ENCODE measurements around the gene ATP6V0E1. TPM values are rescaled to one million over a fixed set of nuclear protein-coding genes. Genes with fewer than 3 reads are reported as not detected.

The ATP6V0E1 gene
- total RNA-seq, 4 donors from 2014 or later, result 174 to 267 (median 238) TPM

DNA sequence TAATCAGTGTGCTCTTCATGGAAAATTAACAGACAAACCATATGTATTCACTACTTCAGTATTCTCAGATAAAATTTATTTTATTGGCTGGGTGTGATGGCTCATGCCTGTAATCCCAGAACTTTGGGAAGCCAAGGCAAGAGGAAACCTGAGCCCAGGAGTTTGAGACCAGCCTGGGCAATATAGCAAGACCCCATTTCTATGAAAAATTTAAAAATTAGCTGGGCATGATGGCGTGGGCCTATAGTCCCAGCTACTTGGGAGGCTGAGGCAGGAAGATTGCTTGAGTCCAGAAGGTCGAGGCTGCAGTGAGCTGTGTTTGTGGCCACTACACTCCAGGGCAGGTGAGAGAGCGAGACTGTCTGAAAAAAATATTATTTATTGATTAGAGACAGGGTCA is 49.2 kb downstream of the ATP6V0E1 start:
- ATAC-seq (ENCODE audit: low FRiP score) (no peak), DNase-seq (ENCODE audit: low spot score) (no peak)
- TF ChIP-seq, protein P1, sequence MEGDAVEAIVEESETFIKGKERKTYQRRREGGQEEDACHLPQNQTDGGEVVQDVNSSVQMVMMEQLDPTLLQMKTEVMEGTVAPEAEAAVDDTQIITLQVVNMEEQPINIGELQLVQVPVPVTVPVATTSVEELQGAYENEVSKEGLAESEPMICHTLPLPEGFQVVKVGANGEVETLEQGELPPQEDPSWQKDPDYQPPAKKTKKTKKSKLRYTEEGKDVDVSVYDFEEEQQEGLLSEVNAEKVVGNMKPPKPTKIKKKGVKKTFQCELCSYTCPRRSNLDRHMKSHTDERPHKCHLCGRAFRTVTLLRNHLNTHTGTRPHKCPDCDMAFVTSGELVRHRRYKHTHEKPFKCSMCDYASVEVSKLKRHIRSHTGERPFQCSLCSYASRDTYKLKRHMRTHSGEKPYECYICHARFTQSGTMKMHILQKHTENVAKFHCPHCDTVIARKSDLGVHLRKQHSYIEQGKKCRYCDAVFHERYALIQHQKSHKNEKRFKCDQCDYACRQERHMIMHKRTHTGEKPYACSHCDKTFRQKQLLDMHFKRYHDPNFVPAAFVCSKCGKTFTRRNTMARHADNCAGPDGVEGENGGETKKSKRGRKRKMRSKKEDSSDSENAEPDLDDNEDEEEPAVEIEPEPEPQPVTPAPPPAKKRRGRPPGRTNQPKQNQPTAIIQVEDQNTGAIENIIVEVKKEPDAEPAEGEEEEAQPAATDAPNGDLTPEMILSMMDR (IDR thresholded peaks at IDR 0.05), result no peak

DNA sequence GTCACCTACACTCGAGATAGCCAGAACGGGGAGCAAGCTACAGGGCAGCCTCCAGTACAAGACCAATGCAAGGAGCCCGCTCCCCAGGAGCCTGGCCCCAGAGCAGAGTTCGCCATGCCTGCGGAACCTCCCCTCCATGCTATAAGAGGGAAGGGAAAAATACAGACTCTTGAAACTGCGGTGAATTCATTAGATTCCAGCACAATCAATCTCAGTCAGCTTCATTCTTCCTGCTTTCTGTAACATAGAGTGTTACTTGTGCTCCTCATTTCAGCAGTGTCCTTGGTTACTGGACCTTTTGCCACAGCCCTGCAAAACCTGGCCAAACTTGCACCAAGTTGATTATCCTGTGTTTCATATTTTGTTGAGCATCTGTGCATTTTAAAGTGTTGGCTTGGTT is 50.4 kb downstream of the ATP6V0E1 start:
- ATAC-seq (ENCODE audit: low FRiP score), result no peak

DNA sequence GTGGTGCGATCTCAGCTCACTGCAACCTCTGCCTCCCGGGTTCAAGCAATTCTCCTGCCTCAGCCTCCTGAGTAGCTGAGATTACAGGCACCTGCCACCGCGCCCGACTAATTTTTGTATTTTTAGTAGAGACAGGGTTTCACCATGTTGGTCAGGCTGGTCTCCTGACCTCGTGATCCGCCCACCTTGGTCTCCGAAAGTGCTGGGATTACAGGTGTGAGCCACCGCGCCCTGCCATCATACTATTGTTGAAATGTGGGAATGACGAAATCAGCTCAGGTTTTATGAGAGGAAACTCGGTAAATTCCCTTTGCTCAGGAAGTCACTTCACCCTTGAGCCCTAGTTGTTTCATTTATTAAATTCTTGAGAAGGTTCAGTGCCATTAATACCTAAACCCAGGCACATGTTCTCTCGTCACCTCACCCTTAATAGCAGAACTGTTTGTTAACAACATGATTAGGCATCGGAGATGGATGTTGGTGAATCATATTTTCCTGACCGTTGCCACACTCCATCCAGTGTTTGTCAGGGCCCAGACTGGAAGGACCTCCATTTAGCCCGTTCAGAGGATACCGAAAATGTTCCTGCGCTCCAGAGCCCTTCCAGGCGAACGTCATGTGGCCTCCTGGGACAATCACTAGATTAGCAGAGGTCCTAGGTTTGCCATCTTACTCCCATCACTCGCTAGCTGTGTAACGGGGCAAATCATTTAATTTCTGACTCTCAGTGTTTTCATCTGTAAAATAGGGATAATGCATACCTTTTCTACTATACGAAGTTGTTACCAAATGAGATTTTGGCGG is 52.5 kb downstream of the ATP6V0E1 start:
- ATAC-seq (ENCODE audit: low FRiP score) (no peak), DNase-seq (ENCODE audit: low spot score) (no peak)
- TF ChIP-seq, protein P1 (IDR thresholded peaks at IDR 0.05), result no peak

More for the DNA sequence above, 50.4 kb downstream of the ATP6V0E1 start:
- TF ChIP-seq, protein P1 (IDR thresholded peaks at IDR 0.05), result no peak
- no peak for DNase-seq (ENCODE audit: low spot score)

DNA sequence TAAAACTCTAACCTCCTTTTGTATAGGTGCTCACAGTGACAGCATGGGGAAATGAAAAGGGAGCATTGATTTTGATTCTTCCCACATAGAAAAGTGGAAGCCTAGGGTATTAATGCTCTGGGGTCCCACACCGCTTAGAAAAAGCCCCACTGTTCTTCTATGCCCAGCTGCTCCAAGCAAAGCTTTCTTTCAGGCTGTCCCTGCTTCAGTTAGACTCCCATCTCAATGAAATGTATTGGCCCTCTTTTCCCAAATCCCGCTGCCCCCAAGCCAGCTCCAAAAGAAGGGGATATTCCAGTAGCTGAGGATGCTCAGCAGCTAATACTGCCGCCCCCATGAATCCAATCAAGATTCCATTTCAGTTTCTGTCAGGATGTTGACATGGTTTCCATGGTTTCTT is 55.6 kb downstream of the ATP6V0E1 start:
- TF ChIP-seq, protein P1 (IDR thresholded peaks at IDR 0.05), result no peak
- no peak for ATAC-seq (ENCODE audit: low FRiP score)
- DNase-seq (ENCODE audit: low spot score), result no peak

DNA sequence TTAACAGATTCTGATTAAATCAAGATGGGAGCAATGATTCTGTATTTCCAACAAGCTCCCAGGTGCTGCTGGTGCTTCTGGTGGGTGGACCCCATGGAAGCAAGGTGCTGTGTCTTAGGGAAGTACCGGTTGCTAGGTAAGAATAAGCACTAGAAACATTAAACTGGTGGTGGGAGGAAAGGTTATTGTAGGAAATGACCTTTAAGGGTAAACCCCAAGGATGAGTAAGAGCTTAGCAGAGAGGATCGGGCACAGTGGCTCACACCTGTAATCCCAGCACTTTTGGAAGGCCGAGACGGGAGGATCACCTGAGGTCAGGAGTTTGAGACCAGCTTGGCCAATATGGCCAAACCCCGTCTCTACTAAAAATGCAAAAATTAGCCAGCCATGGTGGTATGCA is 56.4 kb downstream of the ATP6V0E1 start:
- DNase-seq (ENCODE audit: low spot score), result no peak
- ATAC-seq (ENCODE audit: low FRiP score), result no peak
- TF ChIP-seq, protein P1 (IDR thresholded peaks at IDR 0.05), result no peak

DNA sequence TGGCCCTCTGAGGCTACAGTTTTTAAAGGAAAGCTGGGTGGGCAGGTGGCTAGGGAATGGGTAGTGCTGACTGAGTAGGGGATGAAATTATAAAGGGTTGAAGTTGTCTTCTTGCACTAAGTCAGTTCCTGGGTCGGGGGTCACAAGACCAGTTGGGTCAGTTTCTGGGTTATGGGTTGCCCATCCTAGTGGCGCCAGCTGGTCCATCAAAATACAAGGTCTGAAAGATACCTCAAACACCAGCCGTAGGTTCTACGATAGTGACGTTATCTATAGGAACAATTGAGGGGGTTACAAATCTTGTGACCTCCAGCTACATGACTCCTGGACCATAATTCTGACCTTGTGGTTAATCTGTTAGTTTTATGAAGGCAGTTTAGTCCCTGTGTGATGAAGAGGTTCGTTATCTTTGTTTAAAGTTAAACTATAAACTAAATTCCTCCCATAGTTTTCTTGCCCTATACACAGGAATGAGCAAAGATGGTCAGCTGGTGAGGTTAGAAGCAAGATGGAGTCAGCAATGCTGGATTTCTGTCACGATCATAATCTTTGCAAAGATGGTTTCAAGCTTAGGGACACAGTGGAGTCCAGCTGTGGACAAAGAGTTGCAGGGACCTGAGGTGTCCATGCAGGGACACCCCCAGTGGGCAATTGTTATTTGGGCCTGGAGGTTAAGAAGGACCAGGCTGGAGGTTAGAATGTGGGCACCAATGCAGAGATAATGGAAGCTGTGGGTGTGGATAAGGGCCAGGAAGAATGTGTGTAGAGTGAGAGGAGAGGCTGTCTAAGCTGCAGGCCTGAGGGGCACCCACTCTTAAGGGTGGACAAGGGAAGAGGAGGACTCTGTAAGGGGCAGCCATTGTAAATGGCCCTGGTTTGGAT is 58.6 kb downstream of the ATP6V0E1 start:
- DNase-seq (ENCODE audit: low spot score), result no peak
- TF ChIP-seq, protein P1 (IDR thresholded peaks at IDR 0.05), result no peak
- ATAC-seq (ENCODE audit: low FRiP score), result no peak
